GM12878 (cell line): ENCODE measurements around the gene CDHR2. TPM values are rescaled to one million over a fixed set of nuclear protein-coding genes. Genes with fewer than 3 reads are reported as not detected.

ENCODE experiments used
- ATAC-seq: fragments of 200-7000 bp; cut with Tn5 transposase; 3 replicates; pipeline ENCODE4 v1.9.1; 2020; ENCODE audit warnings: mild to moderate bottlenecking, moderate library complexity
- BruUV-seq: library from RNA; stranded (reverse); fragments of 400-500 nt; replicated peaks from 2 replicates; lab custom pipeline; 2021; lab: Mats Ljungman, UMichigan
- CTCF ChIA-PET: fragments of 300-600 bp; sonication (Branson Sonifier 250); formaldehyde crosslinking; extraction: SDS; loops from one replicate; lab custom pipeline; 2021; ENCODE audit warnings: inconsistent platforms; lab: Yijun Ruan, JAX
- POLR2A ChIA-PET: fragments of 350-600 bp; formaldehyde crosslinking; extraction: SDS; loops from one replicate; lab custom pipeline; 2021; ENCODE audit warnings: inconsistent platforms; lab: Charles Lee
- RAD21 ChIA-PET: fragments of 300-600 bp; sonication (Branson Sonifier 250); formaldehyde crosslinking; loops from one replicate; lab custom pipeline; 2023; ENCODE audit warnings: antibody characterized with exemption; ENCODE audit not compliant: unreplicated experiment; lab: Charles Lee
- SMC1A ChIA-PET: fragments of 300-600 bp; sonication (Branson Sonifier 250); formaldehyde crosslinking; loops from one replicate; lab custom pipeline; 2023; ENCODE audit not compliant: unreplicated experiment, uncharacterized antibody; lab: Charles Lee
- DNase-seq: peaks from one replicate; pipeline ENCODE4 v3.0.0-alpha.2; 2011; ENCODE audit warnings: low read depth, low spot score
- FAIRE-seq: peaks from 3 replicates; lab custom pipeline; 2011; peaks lifted over from hg19 to GRCh38; lab: Jason Lieb, UNC
- H2AFZ ChIP-seq: 2 replicates; pipeline ENCODE4 v1.6.0; 2011; ENCODE audit warnings: low read depth, low read length, control low read depth; ENCODE audit not compliant: control insufficient read depth
- H3K27ac ChIP-seq: 2 replicates; pipeline ENCODE4 v1.5.1; 2011; ENCODE audit warnings: control low read depth; ENCODE audit not compliant: control insufficient read depth, insufficient read depth
- H3K27me3 ChIP-seq, 2 experiments: replicated peaks in 1 of 2; 2 replicates each; pipeline versions ENCODE4 v1.6.0 to v1.6.1; 2011; ENCODE audit warnings: low read length in 1 of 2; ENCODE audit not compliant: control insufficient read depth in 2 of 2, insufficient read depth in 2 of 2
- H3K36me3 ChIP-seq, 2 experiments: 2 replicates each; pipeline ENCODE4 v1.5.1; 2011; ENCODE audit warnings: low read length in 1 of 2; ENCODE audit not compliant: control insufficient read depth in 2 of 2, insufficient read depth in 2 of 2
- H3K4me1 ChIP-seq: 2 replicates; pipeline ENCODE4 v1.6.1; 2011; ENCODE audit warnings: mild to moderate bottlenecking, low read length, moderate library complexity, mixed read lengths; ENCODE audit not compliant: control insufficient read depth, insufficient read depth
- H3K4me2 ChIP-seq: 2 replicates; pipeline ENCODE4 v1.6.0; 2011; ENCODE audit warnings: control low read depth; ENCODE audit not compliant: control insufficient read depth, insufficient read depth
- H3K4me3 ChIP-seq: fragments of 200-600 bp; sonication (generic); 2 replicates; pipeline ENCODE4 v1.5.1; 2016
- H3K79me2 ChIP-seq: 2 replicates; pipeline ENCODE4 v1.6.0; 2011; ENCODE audit warnings: low read length; ENCODE audit not compliant: control insufficient read depth, insufficient read depth
- H3K9ac ChIP-seq: 2 replicates; pipeline ENCODE4 v1.8.0; 2011; ENCODE audit warnings: low read length, control low read depth, mixed read lengths; ENCODE audit not compliant: control insufficient read depth, insufficient read depth
- H3K9me3 ChIP-seq: replicated peaks from 3 replicates; pipeline ENCODE4 v1.5.1; 2011; ENCODE audit warnings: mild to moderate bottlenecking, low read length; ENCODE audit not compliant: control insufficient read depth, insufficient read depth
- H4K20me1 ChIP-seq: 2 replicates; pipeline ENCODE4 v1.6.0; 2011; ENCODE audit not compliant: control insufficient read depth, insufficient read depth
- ASH2L ChIP-seq: fragments of 300-600, 200-600 bp; sonication (generic); IDR thresholded peaks from 2 replicates; pipeline ENCODE4 v1.6.1; 2017; ENCODE audit warnings: low read depth, mild to moderate bottlenecking, borderline replicate concordance
- CHD4 ChIP-seq: fragments of 200-600 bp; sonication (generic); IDR thresholded peaks from 2 replicates; pipeline ENCODE4 v1.6.1; 2016; ENCODE audit warnings: mild to moderate bottlenecking
- CREB1 ChIP-seq: IDR thresholded peaks from 2 replicates; pipeline ENCODE4 v1.6.1; 2012; ENCODE audit warnings: low read depth, mild to moderate bottlenecking, inconsistent platforms
- HCFC1 ChIP-seq: fragments of 150-350 bp; IDR thresholded peaks from 2 replicates; pipeline ENCODE4 v1.6.1; 2014; ENCODE audit warnings: low read length
- JUND ChIP-seq: IDR thresholded peaks from 2 replicates; pipeline ENCODE4 v1.6.1; 2012; ENCODE audit warnings: low read depth, mild to moderate bottlenecking, low read length, improper control_type of control experiment, moderate library complexity
- KDM1A ChIP-seq: fragments of 200-600 bp; sonication (generic); IDR thresholded peaks from 2 replicates; pipeline ENCODE4 v1.6.1; 2016; ENCODE audit warnings: borderline replicate concordance
- KLF5 ChIP-seq: fragments of 450-650 bp; IDR thresholded peaks from 2 replicates; pipeline ENCODE4 v1.6.1; 2014; ENCODE audit warnings: mild to moderate bottlenecking; ENCODE audit not compliant: partially characterized antibody
- RAD51 ChIP-seq: fragments of 450-650 bp; IDR thresholded peaks from 2 replicates; pipeline ENCODE4 v1.6.1; 2016; ENCODE audit warnings: moderate library complexity, mild to moderate bottlenecking, inconsistent platforms
- TCF7 ChIP-seq: IDR thresholded peaks from 2 replicates; pipeline ENCODE4 v1.6.1; 2014; ENCODE audit warnings: antibody characterized with exemption, borderline replicate concordance
- ZNF24 ChIP-seq: fragments of 450-650 bp; IDR thresholded peaks from 2 replicates; pipeline ENCODE4 v1.6.1; 2017; ENCODE audit warnings: antibody characterized with exemption, mild to moderate bottlenecking
- WGBS: methylation state at CpG from one replicate; pipeline ENCODE4 v1.1.6; 2016; ENCODE audit warnings: low lambda C conversion rate; ENCODE audit not compliant: insufficient replicate concordance, insufficient coverage; ENCODE audit errors: missing lambda C conversion rate; 5-methylcytosine and 5-hydroxymethylcytosine counted together
- in situ Hi-C: fragments of 300-500 bp; cut with MboI; formaldehyde crosslinking; loops from 9 replicates; pipeline ENCODE4 v1.14.3; 2018; ENCODE audit warnings: mixed read lengths
- intact Hi-C: fragments of 100-400 bp; cut with micrococcal nuclease; formaldehyde crosslinking; loops from one replicate; pipeline ENCODE4 v1.14.2; 2022; ENCODE audit not compliant: unreplicated experiment
- polyA plus RNA-seq, 11 experiments: library from polyadenylated mRNA; depleted of rRNA in 4 of 11; unstranded in 6 of 11; stranded (reverse) in 5 of 11; fragments of >200 nt; fragmentation: Nextera tagmentation in 4 of 11; fragmentation: Illumina TruSeq in 1 of 11; extraction: Ambion mirVana in 4 of 11; extraction: Trizol in 1 of 11; gene quantifications; 1 replicate in 1 of 11; 2 replicates in 10 of 11; pipeline versions ENCODE4 v1.2.1 to v1.2.3, GENCODE V29; 2011 to 2016; ENCODE audit warnings: inconsistent platforms in 2 of 11, missing spikeins in 2 of 11, low read depth in 1 of 11
- total RNA-seq, 4 experiments: library from RNA; depleted of rRNA in 3 of 4; stranded (reverse); fragments of >200 nt in 3 of 4; fragmentation: Illumina TruSeq in 1 of 4; extraction: Trizol in 1 of 4; gene quantifications; 2 replicates each; pipeline versions ENCODE4 v1.2.1 to v1.2.3, GENCODE V29; 2013 to 2021

CDHR2 gene
- total and polyA plus RNA-seq, 10 of the 15 experiments (the other 5 are each of a cell fraction or from before 2014, with no cell fraction given): 0.03 to 0.46 (median 0.06) TPM; not detected in 5

DNA sequence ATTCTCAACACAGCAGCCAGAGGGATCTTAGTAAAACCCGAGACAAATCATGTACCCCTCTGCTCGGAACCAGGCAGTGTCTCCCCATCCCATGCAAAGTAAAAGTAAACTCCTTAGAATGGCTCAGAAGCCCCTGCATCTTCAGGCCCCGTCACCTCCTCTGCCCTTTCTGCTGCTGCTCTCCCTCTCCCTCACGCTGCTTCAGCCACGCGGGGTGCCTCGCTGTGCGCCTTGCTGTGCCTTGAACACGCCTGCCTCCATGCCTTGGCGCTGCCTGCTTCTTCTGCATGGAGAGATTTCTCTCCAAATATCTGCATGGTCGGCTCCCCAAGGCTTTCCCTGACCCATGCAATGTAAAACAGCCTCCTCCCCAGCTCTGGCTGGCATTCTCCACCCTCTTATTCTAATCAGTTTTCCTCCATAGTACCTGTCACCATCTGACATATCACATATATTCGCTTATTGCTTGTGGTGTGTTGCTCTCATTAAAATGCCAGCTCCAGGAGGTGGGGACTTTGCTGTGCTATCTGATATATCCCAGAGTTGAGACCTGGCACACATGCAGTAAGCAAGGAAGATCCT, 52.9 kb downstream of the CDHR2 start:
- BruUV-seq: no TSS peak
- ChIA-PET CTCF (no interaction called here), SMC1A (no interaction called here)
- Histone ChIP-seq H3K27ac (no peak overlapping the region), H4K20me1 (no peaks in the 10 kb centered on the region)
- 62% methylated on average over 12 of the region's 12 CpGs for WGBS
- TF ChIP-seq JUND (no peak), ZNF24 (no peak)
- TF ChIP-seq, all 136 proteins: peak for 0
- H3K27me3 ChIP-seq: no peaks in the 10 kb centered on the region
- intact Hi-C loops (no loop called here), in situ Hi-C loops (no loop called here)
- no peaks in the 10 kb centered on the region for H3K4me1 ChIP-seq
- no peak overlapping the region for H3K4me3 ChIP-seq
- ChIA-PET POLR2A (no interaction called here), RAD21 (no interaction called here)
- ATAC-seq (no peak), DNase-seq (no peak), FAIRE-seq (no peak)
- H3K4me2 ChIP-seq: no peak overlapping the region
- no peaks in the 10 kb centered on the region for H3K9me3 ChIP-seq
- no peak overlapping the region for H3K9ac ChIP-seq
- no peaks in the 10 kb centered on the region for H3K36me3 ChIP-seq
- no peaks in the 10 kb centered on the region for H3K79me2 ChIP-seq
- H2AFZ ChIP-seq: no peak overlapping the region

DNA sequence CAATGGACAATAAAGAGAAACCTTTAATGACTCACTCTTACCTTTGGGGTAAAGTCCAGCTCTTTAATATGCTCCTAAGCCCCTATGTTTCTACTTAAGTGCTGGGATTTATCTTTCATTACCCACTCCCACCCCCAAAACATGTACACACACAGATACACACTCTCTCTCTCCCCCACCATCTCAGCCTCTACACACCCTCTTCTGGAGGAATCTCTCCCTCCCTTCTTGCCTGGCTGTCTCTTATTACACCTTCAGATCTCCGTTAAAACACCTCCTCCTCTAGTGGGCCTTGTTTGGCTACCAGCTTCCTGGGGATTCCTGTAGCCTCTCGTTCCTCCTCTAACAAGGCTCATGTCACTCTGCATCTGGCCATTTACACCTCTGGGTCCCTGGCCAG, 53.9 kb downstream of the CDHR2 start:
- intact Hi-C loops: no loop called here
- ChIA-PET POLR2A (no interaction called here), SMC1A (no interaction called here), RAD21 (no interaction called here), CTCF (no interaction called here)
- H3K4me3 ChIP-seq: no peak overlapping the region
- H3K36me3 ChIP-seq: no peaks in the 10 kb centered on the region
- no peak overlapping the region for H3K4me2 ChIP-seq
- H3K4me1 ChIP-seq: no peaks in the 10 kb centered on the region
- no peak overlapping the region for H3K9ac ChIP-seq
- ATAC-seq: no peak
- H2AFZ ChIP-seq: no peak overlapping the region
- in situ Hi-C loops: no loop called here
- WGBS: 45% methylated on average over 2 of the region's 2 CpGs
- no peaks in the 10 kb centered on the region for H4K20me1 ChIP-seq
- no peak for FAIRE-seq
- H3K79me2 ChIP-seq: no peaks in the 10 kb centered on the region
- no peaks in the 10 kb centered on the region for H3K27me3 ChIP-seq
- BruUV-seq: no TSS peak
- TF ChIP-seq KLF5 (no peak), CHD4 (no peak), KDM1A (no peak), HCFC1 (no peak), RAD51 (no peak), CREB1 (no peak), TCF7 (no peak), ASH2L (no peak)
- no peak overlapping the region for H3K27ac ChIP-seq
- DNase-seq: no peak
- no peaks in the 10 kb centered on the region for H3K9me3 ChIP-seq
